IMR-90 (cell line): ENCODE data around the gene RORC. TPM values are rescaled to one million over a fixed set of nuclear protein-coding genes. Genes with fewer than 3 reads are reported as not detected.

ENCODE experiments used
- ATAC-seq: fragments of 200-7000 bp; cut with Tn5 transposase; 2 replicates; pipeline ENCODE4 v1.9.1; 2020; ENCODE audit warnings: low read depth, mild to moderate bottlenecking, moderate library complexity
- BruUV-seq: library from RNA; stranded (reverse); fragments of 400-500 nt; replicated peaks from 2 replicates; lab custom pipeline; 2021; lab: Mats Ljungman, UMichigan
- CTCF ChIA-PET: fragments of 300-600 bp; formaldehyde crosslinking; extraction: SDS; loops from one replicate; lab custom pipeline; 2021; ENCODE audit warnings: antibody characterized with exemption; lab: Yijun Ruan, JAX
- POLR2A ChIA-PET: fragments of 300-600 bp; sonication (Branson Sonifier 250); formaldehyde crosslinking; loops from one replicate; lab custom pipeline; 2022; ENCODE audit warnings: antibody characterized with exemption; ENCODE audit not compliant: unreplicated experiment; lab: Charles Lee
- DNase-seq: peaks from one replicate; pipeline ENCODE4 v3.0.0; 2013
- H2AFZ ChIP-seq: replicated peaks from 2 replicates; pipeline ENCODE3; 2013; ENCODE audit warnings: low read length, mild to moderate bottlenecking; ENCODE audit not compliant: poor library complexity
- H2AK5ac ChIP-seq: 2 replicates; pipeline ENCODE4 v1.6.1; 2013; ENCODE audit warnings: low read depth, low read length, inconsistent platforms
- H2AK9ac ChIP-seq: replicated peaks from 2 replicates; pipeline ENCODE3; 2013; ENCODE audit warnings: mild to moderate bottlenecking, low read depth, low read length, moderate library complexity; ENCODE audit not compliant: poor library complexity
- H2BK120ac ChIP-seq: 2 replicates; pipeline ENCODE4 v1.6.1; 2013; ENCODE audit warnings: low read depth, low read length, inconsistent platforms
- H2BK15ac ChIP-seq: 3 replicates; pipeline ENCODE4 v1.6.1; 2013; ENCODE audit warnings: low read depth, low read length, inconsistent platforms
- H2BK20ac ChIP-seq: 2 replicates; pipeline ENCODE4 v1.6.1; 2013; ENCODE audit warnings: low read depth, mild to moderate bottlenecking, inconsistent platforms, low read length, moderate library complexity
- H2BK5ac ChIP-seq: 2 replicates; pipeline ENCODE4 v1.6.1; 2013; ENCODE audit warnings: mild to moderate bottlenecking, low read depth, low read length, inconsistent platforms; ENCODE audit not compliant: poor library complexity, severe bottlenecking
- H3K14ac ChIP-seq: replicated peaks from 2 replicates; pipeline ENCODE4 v1.6.1; 2013; ENCODE audit warnings: low read depth, low read length, inconsistent platforms
- H3K18ac ChIP-seq: 2 replicates; pipeline ENCODE4 v1.6.1; 2013; ENCODE audit warnings: low read depth, low read length, control low read depth
- H3K23ac ChIP-seq: 2 replicates; pipeline ENCODE4 v1.6.1; 2013; ENCODE audit warnings: low read depth, low read length, inconsistent platforms
- H3K27ac ChIP-seq: 2 replicates; pipeline ENCODE4 v1.5.1; 2013; ENCODE audit warnings: mild to moderate bottlenecking, control low read depth, low read length; ENCODE audit not compliant: insufficient read depth
- H3K27me3 ChIP-seq: 2 replicates; pipeline ENCODE4 v1.6.1; 2013; ENCODE audit warnings: low read length; ENCODE audit not compliant: control insufficient read depth, insufficient read depth
- H3K36me3 ChIP-seq: 2 replicates; pipeline ENCODE4 v1.6.1; 2013; ENCODE audit warnings: low read length, mixed read lengths; ENCODE audit not compliant: control insufficient read depth, insufficient read depth
- H3K4ac ChIP-seq: 2 replicates; pipeline ENCODE4 v1.6.1; 2013; ENCODE audit warnings: low read depth, low read length, inconsistent platforms
- H3K4me1 ChIP-seq: 2 replicates; pipeline ENCODE4 v1.6.1; 2013; ENCODE audit warnings: low read length, mixed read lengths; ENCODE audit not compliant: control insufficient read depth, insufficient read depth
- H3K4me2 ChIP-seq: 2 replicates; pipeline ENCODE4 v1.6.1; 2013; ENCODE audit warnings: low read depth, mild to moderate bottlenecking, control low read depth, low read length, moderate library complexity
- H3K4me3 ChIP-seq: 2 replicates; pipeline ENCODE4 v1.5.1; 2013; ENCODE audit warnings: low read depth, mild to moderate bottlenecking, control low read depth, low read length, moderate library complexity; ENCODE audit not compliant: insufficient read depth
- H3K56ac ChIP-seq: 2 replicates; pipeline ENCODE4 v1.6.1; 2013; ENCODE audit warnings: low read length, inconsistent platforms; ENCODE audit not compliant: insufficient read depth; ENCODE audit errors: extremely low read depth
- H3K79me1 ChIP-seq, 2 experiments: 2 replicates each; pipeline ENCODE4 v1.6.1; 2013; ENCODE audit warnings: low read length in 2 of 2, inconsistent platforms in 1 of 2, low read depth in 1 of 2
- H3K9ac ChIP-seq: 2 replicates; pipeline ENCODE4 v1.6.1; 2013; ENCODE audit warnings: low read depth, low read length, control low read depth
- H3K9me1 ChIP-seq: 2 replicates; pipeline ENCODE4 v1.6.1; 2013; ENCODE audit warnings: low read length, inconsistent platforms; ENCODE audit not compliant: insufficient read depth
- H3K9me3 ChIP-seq: 2 replicates; pipeline ENCODE4 v1.6.1; 2013; ENCODE audit warnings: low read length; ENCODE audit not compliant: control insufficient read depth, insufficient read depth
- H4K20me1 ChIP-seq: 2 replicates; pipeline ENCODE4 v1.6.1; 2013; ENCODE audit warnings: low read length, inconsistent platforms; ENCODE audit not compliant: insufficient read depth
- H4K5ac ChIP-seq: 2 replicates; pipeline ENCODE4 v1.6.1; 2013; ENCODE audit warnings: mild to moderate bottlenecking, low read depth, low read length, control low read depth
- H4K8ac ChIP-seq, 2 experiments: 2 replicates each; pipeline ENCODE4 v1.6.1; 2013; ENCODE audit warnings: low read depth in 2 of 2, low read length in 2 of 2, control low read depth in 1 of 2, inconsistent platforms in 1 of 2
- H4K91ac ChIP-seq: 2 replicates; pipeline ENCODE4 v1.6.1; 2013; ENCODE audit warnings: low read depth, low read length, inconsistent platforms; ENCODE audit not compliant: insufficient read depth
- BHLHE40 ChIP-seq: fragments of 150-350 bp; IDR thresholded peaks from 2 replicates; pipeline ENCODE4 v1.6.1; 2016; ENCODE audit warnings: mild to moderate bottlenecking, low read depth, low read length
- CHD1 ChIP-seq: IDR thresholded peaks from 2 replicates; pipeline ENCODE4 v1.6.1; 2012; ENCODE audit warnings: low read depth, low read length, improper control_type of control experiment
- FOS ChIP-seq: fragments of 150-350 bp; IDR thresholded peaks from 2 replicates; pipeline ENCODE4 v1.6.1; 2016; ENCODE audit warnings: low read depth, low read length
- MAZ ChIP-seq: IDR thresholded peaks from 2 replicates; pipeline ENCODE4 v1.6.1; 2012; ENCODE audit warnings: low read depth, mild to moderate bottlenecking, low read length, improper control_type of control experiment, moderate library complexity, borderline replicate concordance
- POLR2A ChIP-seq: IDR thresholded peaks from 2 replicates; pipeline ENCODE4 v1.6.1; 2012; ENCODE audit warnings: mild to moderate bottlenecking, low read depth, low read length
- RAD21 ChIP-seq: IDR thresholded peaks from 2 replicates; pipeline ENCODE4 v1.6.1; 2012; ENCODE audit warnings: low read length, improper control_type of control experiment
- RCOR1 ChIP-seq: IDR thresholded peaks from 2 replicates; pipeline ENCODE4 v1.6.1; 2012; ENCODE audit warnings: mild to moderate bottlenecking, low read length, improper control_type of control experiment; ENCODE audit not compliant: insufficient replicate concordance
- RFX5 ChIP-seq: IDR thresholded peaks from 2 replicates; pipeline ENCODE4 v1.8.0; 2012; ENCODE audit warnings: low read depth, mild to moderate bottlenecking, low read length, moderate library complexity
- SMC3 ChIP-seq: fragments of 150-350 bp; IDR thresholded peaks from 2 replicates; pipeline ENCODE4 v1.6.1; 2016; ENCODE audit warnings: low read depth, mild to moderate bottlenecking, antibody characterized with exemption, low read length, moderate library complexity
- USF2 ChIP-seq: fragments of 150-350 bp; IDR thresholded peaks from 2 replicates; pipeline ENCODE4 v1.6.1; 2017; ENCODE audit warnings: mild to moderate bottlenecking, antibody characterized with exemption, low read length, low read depth
- WGBS, 2 experiments: methylation state at CpG; one replicate each; pipeline versions ENCODE4 v1.1.5 to v1.1.7; 2013; ENCODE audit warnings: missing lambda C conversion rate in 2 of 2; ENCODE audit not compliant: insufficient read length in 1 of 2; ENCODE audit errors: extremely low coverage in 2 of 2; 5-methylcytosine and 5-hydroxymethylcytosine counted together
- dilution Hi-C: fragments of 300-500 bp; cut with HindIII; formaldehyde crosslinking; loops from one replicate; pipeline ENCODE4 v1.14.3; 2018; ENCODE audit warnings: low sequenced_read_pairs; ENCODE audit not compliant: unreplicated experiment
- in situ Hi-C: fragments of 300-500 bp; cut with MboI; formaldehyde crosslinking; loops from 3 replicates; pipeline ENCODE4 v1.14.3; 2019; ENCODE audit warnings: low sequenced_read_pairs, inconsistent platforms, mixed read lengths
- intact Hi-C: fragments of 100-400 bp; cut with micrococcal nuclease; formaldehyde crosslinking; loops from 2 replicates; pipeline ENCODE4 v1.10.0; 2022
- polyA plus RNA-seq, 3 experiments: library from polyadenylated mRNA; depleted of rRNA; stranded (reverse); fragments of >200 nt; gene quantifications; 2 replicates each; pipeline ENCODE4 v1.2.3, GENCODE V29; 2012; ENCODE audit warnings: low replicate concordance in 1 of 3
- total RNA-seq: library from RNA; depleted of rRNA; stranded (reverse); fragments of >200 nt; gene quantifications from 2 replicates; pipeline ENCODE4 v1.2.3, GENCODE V29; 2012

Gene RORC
- total and polyA plus RNA-seq, 2 of the 4 experiments (the other 2 are of a cell fraction) = not detected

GRCh38 chr1:151852733-151853132 is 21.1 kb upstream of the RORC start:
- POLR2A ChIA-PET = no interaction called here

More at GRCh38 chr1:151852733-151853132, 21.1 kb upstream of the RORC start:
- no peak overlapping the region for H3K14ac ChIP-seq
- no peak for TF ChIP-seq USF2
- TF ChIP-seq RFX5 = no peak
- no peak for TF ChIP-seq CHD1
- TF ChIP-seq BHLHE40 = no peak
- TF ChIP-seq MAZ = no peak
- TF ChIP-seq FOS = no peak
- TF ChIP-seq SMC3 = no peak
- TF ChIP-seq RCOR1 = no peak
- TF ChIP-seq RAD21 = no peak
- no peak for TF ChIP-seq POLR2A
- H4K8ac ChIP-seq = no peak overlapping the region
- dilution Hi-C loops (no loop called here), intact Hi-C loops (no loop called here), in situ Hi-C loops (no loop called here)
- no peak overlapping the region for H2BK120ac ChIP-seq
- H3K23ac ChIP-seq = no peak overlapping the region
- H3K4me1 ChIP-seq = no peaks in the 10 kb centered on the region
- no peak overlapping the region for H3K9ac ChIP-seq
- no TSS peak for BruUV-seq
- CTCF ChIA-PET = no interaction called here
- H3K9me3 ChIP-seq = no peaks in the 10 kb centered on the region
- H2BK15ac ChIP-seq = no peak overlapping the region
- H3K4me3 ChIP-seq = no peak overlapping the region
- H2BK5ac ChIP-seq = no peak overlapping the region
- H3K36me3 ChIP-seq = no peaks in the 10 kb centered on the region
- no peak overlapping the region for H2BK20ac ChIP-seq
- no peak overlapping the region for H3K4ac ChIP-seq
- ATAC-seq (no peak), DNase-seq (no peak)
- H3K79me1 ChIP-seq = no peaks in the 10 kb centered on the region
- H2AK5ac ChIP-seq = no peak overlapping the region
- no peak overlapping the region for H3K56ac ChIP-seq
- no CpG with 5 or more reads among the region's 4 CpGs for WGBS, 2 experiments
- no peak overlapping the region for H3K27ac ChIP-seq
- peaks cover 42% of the 10 kb centered on the region for H3K27me3 ChIP-seq
- H3K18ac ChIP-seq = no peak overlapping the region
- H2AFZ ChIP-seq = no peak overlapping the region
- no peaks in the 10 kb centered on the region for H4K20me1 ChIP-seq
- H3K4me2 ChIP-seq = no peak overlapping the region
- H4K91ac ChIP-seq = no peak overlapping the region
- H3K9me1 ChIP-seq = no peaks in the 10 kb centered on the region; the same call in 1 of the 2 replicates
- no peak overlapping the region for H2AK9ac ChIP-seq
- H4K5ac ChIP-seq = no peak overlapping the region
